ENCODE measurements around the gene IL1RAPL2.
"Not testable (repeated sequence)": the region's sequence is repeated elsewhere in the genome, so short reads cannot be mapped to it uniquely, and the experiment has no call there.

Gene IL1RAPL2

DNA sequence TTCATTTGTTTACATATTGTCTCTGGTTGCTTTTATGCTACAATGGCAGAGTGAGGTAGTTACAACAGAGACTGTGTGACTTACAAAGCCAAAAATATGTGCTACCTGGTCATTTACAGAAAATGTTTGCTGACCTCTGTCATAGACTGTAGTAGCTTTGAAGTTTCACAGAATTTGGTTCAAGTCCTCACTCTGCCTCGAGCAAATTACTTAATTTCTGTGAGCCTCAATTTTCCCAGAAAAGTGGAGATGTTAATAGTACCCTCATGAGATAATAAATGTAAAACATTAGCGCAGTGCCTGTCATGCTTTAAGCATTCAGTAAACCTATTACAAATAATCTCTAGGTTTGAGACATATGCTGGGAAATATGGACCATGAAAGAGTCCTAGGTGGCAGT is 1237.9 kb downstream of the IL1RAPL2 start:
- no peaks in the 10 kb centered on the region for H3K36me3 Mint-ChIP-seq (ENCODE audit: low read depth)
- no peaks in the 10 kb centered on the region for H3K27me3 Mint-ChIP-seq (ENCODE audit: low read depth)
- H3K4me3 Mint-ChIP-seq, result no peak overlapping the region
- no peaks in the 10 kb centered on the region for H3K4me1 Mint-ChIP-seq
- H3K9me3 Mint-ChIP-seq, result peaks cover 20% of the 10 kb centered on the region
- no peak overlapping the region for H3K27ac Mint-ChIP-seq
- TF ChIP-seq, protein P1, sequence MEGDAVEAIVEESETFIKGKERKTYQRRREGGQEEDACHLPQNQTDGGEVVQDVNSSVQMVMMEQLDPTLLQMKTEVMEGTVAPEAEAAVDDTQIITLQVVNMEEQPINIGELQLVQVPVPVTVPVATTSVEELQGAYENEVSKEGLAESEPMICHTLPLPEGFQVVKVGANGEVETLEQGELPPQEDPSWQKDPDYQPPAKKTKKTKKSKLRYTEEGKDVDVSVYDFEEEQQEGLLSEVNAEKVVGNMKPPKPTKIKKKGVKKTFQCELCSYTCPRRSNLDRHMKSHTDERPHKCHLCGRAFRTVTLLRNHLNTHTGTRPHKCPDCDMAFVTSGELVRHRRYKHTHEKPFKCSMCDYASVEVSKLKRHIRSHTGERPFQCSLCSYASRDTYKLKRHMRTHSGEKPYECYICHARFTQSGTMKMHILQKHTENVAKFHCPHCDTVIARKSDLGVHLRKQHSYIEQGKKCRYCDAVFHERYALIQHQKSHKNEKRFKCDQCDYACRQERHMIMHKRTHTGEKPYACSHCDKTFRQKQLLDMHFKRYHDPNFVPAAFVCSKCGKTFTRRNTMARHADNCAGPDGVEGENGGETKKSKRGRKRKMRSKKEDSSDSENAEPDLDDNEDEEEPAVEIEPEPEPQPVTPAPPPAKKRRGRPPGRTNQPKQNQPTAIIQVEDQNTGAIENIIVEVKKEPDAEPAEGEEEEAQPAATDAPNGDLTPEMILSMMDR (IDR thresholded peaks at IDR 0.05; ENCODE audit: unreplicated experiment in 3 of 3), result no peak

DNA sequence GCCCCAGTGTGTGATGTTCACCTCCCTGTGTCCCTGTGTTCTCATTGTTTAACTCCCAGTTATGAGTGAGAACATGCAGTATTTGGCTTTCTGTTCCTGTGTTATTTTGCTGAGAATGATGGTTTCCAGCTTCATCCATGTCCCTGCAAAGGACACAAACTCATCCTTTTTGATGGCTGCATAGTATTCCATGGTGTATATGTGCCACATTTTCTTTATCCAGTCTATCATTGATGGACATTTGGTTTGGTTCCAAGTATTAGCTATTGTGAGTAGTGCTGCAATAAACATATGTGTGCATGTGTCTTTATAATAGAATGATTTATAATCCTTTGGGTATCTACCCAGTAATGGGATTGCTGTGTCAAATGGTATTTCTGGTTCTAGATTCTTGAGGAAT is 1239.7 kb downstream of the IL1RAPL2 start:
- not testable (repeated sequence) for H3K4me3 Mint-ChIP-seq; H3K4me1 Mint-ChIP-seq; H3K27ac Mint-ChIP-seq; H3K36me3 Mint-ChIP-seq (ENCODE audit: low read depth); H3K27me3 Mint-ChIP-seq (ENCODE audit: low read depth)
- peaks cover 30% of the 10 kb centered on the region for H3K9me3 Mint-ChIP-seq

DNA sequence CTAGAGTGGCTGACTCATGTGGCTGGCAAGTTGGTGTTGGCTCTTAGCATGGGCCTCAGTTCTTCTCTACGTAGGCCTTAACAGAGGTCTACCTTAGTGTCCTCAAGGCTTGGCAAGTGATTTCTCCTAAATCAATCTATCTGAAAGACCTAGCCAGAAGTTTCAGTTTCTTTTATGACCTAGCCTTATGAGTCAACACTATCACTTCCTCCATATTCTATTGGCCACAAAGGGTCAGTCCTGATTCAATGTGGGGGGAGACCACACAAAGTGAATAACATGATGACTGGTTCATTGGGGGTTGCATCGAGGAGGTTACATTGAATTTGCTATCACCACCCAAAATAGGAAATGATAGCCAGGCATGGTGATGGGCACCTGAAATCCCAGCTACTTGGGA is 1250.5 kb downstream of the IL1RAPL2 start:
- H3K27me3 Mint-ChIP-seq (ENCODE audit: low read depth), result peaks cover 9% of the 10 kb centered on the region
- no peaks in the 10 kb centered on the region for H3K36me3 Mint-ChIP-seq (ENCODE audit: low read depth)
- TF ChIP-seq, protein P1 (IDR thresholded peaks at IDR 0.05; ENCODE audit: unreplicated experiment in 3 of 3), result no peak
- H3K4me1 Mint-ChIP-seq, result peaks cover 48% of the 10 kb centered on the region
- peak overlapping the region in 1 of 3 experiments; percentile 32 for H3K27ac Mint-ChIP-seq
- no peak overlapping the region for H3K4me3 Mint-ChIP-seq
- peaks cover 10% of the 10 kb centered on the region for H3K9me3 Mint-ChIP-seq

All from nephron (organoid).